Cardiac fibroblast (primary cell): ENCODE data around the gene ATP11C.
A peak's percentile ranks its signal among the peaks of the same experiment; 100 is the strongest.

Source experiments
- DNase-seq, 2 donors: peaks; one replicate each; pipeline versions ENCODE4 v3.0.0 to v3.0.0-alpha.2; 2010; ENCODE audit warnings: low read depth in 2 of 2
- H3K4me3 ChIP-seq, 2 donors: replicated peaks in 1 of 2; 1 replicate in 1 of 2; 2 replicates in 1 of 2; pipeline ENCODE4 v1.5.1; 2011; ENCODE audit warnings: low read depth in 2 of 2, low read length in 2 of 2, mild to moderate bottlenecking in 2 of 2, moderate library complexity in 1 of 2
- TF ChIP-seq, protein P1 (sequence below): IDR thresholded peaks from one replicate; pipeline ENCODE4 v1.5.1; 2011; ENCODE audit warnings: low read depth, mild to moderate bottlenecking, low read length, inconsistent platforms

The ATP11C gene

DNA sequence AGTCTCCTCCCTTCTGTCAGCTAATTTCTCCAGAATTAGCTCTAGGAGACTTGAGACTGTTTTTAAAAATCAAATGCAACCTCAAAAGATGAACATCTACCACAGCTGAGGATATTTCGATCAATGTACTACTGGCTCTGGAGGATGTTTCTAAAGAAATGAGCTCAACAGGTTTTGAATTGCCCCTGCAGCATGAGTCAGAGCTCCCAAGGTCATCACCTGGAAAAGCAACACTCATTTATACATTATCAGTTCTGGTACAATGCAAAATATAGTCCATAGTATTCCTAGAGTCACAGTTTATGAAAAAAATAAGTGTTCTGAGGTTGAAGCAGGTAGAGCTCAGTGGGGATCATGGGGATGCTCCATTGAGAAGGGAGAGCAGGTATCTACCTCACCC is 174.0 kb downstream of the ATP11C start:
- TF ChIP-seq, protein P1, sequence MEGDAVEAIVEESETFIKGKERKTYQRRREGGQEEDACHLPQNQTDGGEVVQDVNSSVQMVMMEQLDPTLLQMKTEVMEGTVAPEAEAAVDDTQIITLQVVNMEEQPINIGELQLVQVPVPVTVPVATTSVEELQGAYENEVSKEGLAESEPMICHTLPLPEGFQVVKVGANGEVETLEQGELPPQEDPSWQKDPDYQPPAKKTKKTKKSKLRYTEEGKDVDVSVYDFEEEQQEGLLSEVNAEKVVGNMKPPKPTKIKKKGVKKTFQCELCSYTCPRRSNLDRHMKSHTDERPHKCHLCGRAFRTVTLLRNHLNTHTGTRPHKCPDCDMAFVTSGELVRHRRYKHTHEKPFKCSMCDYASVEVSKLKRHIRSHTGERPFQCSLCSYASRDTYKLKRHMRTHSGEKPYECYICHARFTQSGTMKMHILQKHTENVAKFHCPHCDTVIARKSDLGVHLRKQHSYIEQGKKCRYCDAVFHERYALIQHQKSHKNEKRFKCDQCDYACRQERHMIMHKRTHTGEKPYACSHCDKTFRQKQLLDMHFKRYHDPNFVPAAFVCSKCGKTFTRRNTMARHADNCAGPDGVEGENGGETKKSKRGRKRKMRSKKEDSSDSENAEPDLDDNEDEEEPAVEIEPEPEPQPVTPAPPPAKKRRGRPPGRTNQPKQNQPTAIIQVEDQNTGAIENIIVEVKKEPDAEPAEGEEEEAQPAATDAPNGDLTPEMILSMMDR, result no peak
- H3K4me3 ChIP-seq, result no peak overlapping the region
- DNase-seq, result no peak

DNA sequence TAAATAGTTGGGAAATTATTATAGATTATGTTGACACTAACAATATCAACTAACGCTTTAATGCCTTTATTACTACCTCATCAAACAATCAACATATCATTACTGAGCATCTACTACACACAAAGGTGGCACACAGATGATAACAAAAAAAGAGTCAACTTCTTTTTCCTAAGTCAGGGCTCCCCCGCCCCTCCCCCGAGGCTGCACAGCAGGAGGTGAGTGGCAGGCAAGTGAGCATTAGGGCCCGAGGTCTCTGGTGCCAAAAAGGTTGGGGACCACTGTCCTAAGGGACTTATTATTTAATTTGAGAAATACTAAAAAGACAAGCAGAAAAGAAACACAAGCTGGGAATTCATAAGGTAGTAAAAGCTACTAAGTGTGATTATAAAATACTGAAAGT is 174.6 kb downstream of the ATP11C start:
- no peak for DNase-seq
- TF ChIP-seq, protein P1, result no peak

DNA sequence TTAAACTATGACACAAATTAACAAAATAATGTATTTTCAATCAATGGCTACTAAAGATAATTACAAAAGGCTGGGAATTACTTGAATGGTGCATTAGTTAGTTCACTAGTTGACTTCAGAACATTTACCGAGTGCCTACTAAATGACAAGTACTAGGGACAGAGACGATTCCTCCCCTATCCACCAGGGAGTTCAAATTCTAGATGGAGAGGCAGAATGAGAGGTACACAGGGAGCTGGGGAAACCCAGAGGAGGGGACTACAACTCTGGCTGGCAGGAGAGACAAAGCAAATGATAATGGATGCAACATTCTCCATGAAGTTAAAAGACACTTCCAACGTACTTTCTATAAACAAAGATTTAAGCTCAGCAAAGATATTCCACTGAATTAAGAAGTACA is 181.8 kb downstream of the ATP11C start:
- no peak for DNase-seq
- no peak overlapping the region for H3K4me3 ChIP-seq
- TF ChIP-seq, protein P1, result no peak

More for the DNA sequence above, 174.6 kb downstream of the ATP11C start:
- H3K4me3 ChIP-seq, result no peak overlapping the region

- DNase-seq, result peak in 1 of 2 donors; percentile 3
- no peak overlapping the region for H3K4me3 ChIP-seq
- TF ChIP-seq, protein P1, result no peak
Measured at GRCh38 chrX:139750390-139750789, 182.5 kb downstream of the ATP11C start.

DNA sequence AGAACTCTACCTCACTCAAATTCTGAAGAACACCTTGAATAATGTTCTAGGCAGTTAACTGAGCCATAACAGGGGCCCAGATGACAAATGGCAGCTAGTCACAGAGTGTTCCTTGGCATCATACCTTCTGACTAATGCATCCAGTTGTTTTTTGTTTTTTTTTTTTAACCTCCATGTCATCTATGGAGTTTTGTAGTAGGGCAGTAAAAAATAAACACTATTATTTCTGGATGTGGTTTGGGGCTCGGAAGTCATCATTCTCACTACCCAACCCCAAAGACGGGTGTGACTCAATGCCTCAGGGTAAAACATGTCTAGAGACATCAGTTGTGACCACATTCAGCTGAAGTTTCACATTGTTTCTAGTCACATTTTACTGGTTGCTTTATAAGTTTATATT is 193.7 kb downstream of the ATP11C start:
- TF ChIP-seq, protein P1, result no peak
- peak in 1 of 2 donors; percentile 73 for DNase-seq
- no peak overlapping the region for H3K4me3 ChIP-seq

- TF ChIP-seq, protein P1, result no peak
- H3K4me3 ChIP-seq, result no peak overlapping the region
- peak in 1 of 2 donors; percentile 40 for DNase-seq
Measured at GRCh38 chrX:139738581-139738980, 194.3 kb downstream of the ATP11C start.

GRCh38 chrX:139736151-139736550 is 196.7 kb downstream of the ATP11C start:
- no peak for DNase-seq
- TF ChIP-seq, protein P1, result no peak
- H3K4me3 ChIP-seq, result no peak overlapping the region
